Endothelial cell of umbilical vein (primary cell): ENCODE results near the gene NPAS1. TPM values are rescaled to one million over a fixed set of nuclear protein-coding genes. Genes with fewer than 3 reads are reported as not detected.

Source experiments
- BruUV-seq: library from RNA; stranded (reverse); fragments of 400-500 nt; replicated peaks from 2 replicates; lab custom pipeline; 2021; lab: Mats Ljungman, UMichigan
- CTCF ChIA-PET: fragments of 300-600, 350-600 bp; sonication (Branson Sonifier 250); formaldehyde crosslinking; loops from one replicate; lab custom pipeline; 2021; ENCODE audit warnings: antibody characterized with exemption, inconsistent platforms; lab: Charles Lee
- POLR2A ChIA-PET: fragments of 300-600, 350-600 bp; sonication (Branson Sonifier 250); formaldehyde crosslinking; loops from one replicate; lab custom pipeline; 2021; ENCODE audit warnings: antibody characterized with exemption, inconsistent platforms; lab: Charles Lee
- DNase-seq: peaks from one replicate; pipeline ENCODE4 v3.0.0-alpha.2; 2011; ENCODE audit warnings: low read depth, low spot score
- FAIRE-seq: peaks from 2 replicates; lab custom pipeline; 2011; peaks lifted over from hg19 to GRCh38; lab: Jason Lieb, UNC
- H2AFZ ChIP-seq: 2 replicates; pipeline ENCODE4 v1.6.0; 2012; ENCODE audit warnings: low read depth, low read length, control low read depth, inconsistent platforms
- H3K27ac ChIP-seq: 2 replicates; pipeline ENCODE4 v1.5.1; 2011; ENCODE audit warnings: low read depth, mild to moderate bottlenecking, control low read depth, low read length, moderate library complexity; ENCODE audit not compliant: insufficient read depth
- H3K27me3 ChIP-seq, 2 experiments: 2 replicates each; pipeline versions ENCODE4 v1.6.0 to v1.6.1; 2011; ENCODE audit warnings: low read length in 2 of 2, mixed read lengths in 1 of 2; ENCODE audit not compliant: control insufficient read depth in 2 of 2, insufficient read depth in 2 of 2
- H3K36me3 ChIP-seq, 2 experiments: 2 replicates in 1 of 2; 3 replicates in 1 of 2; pipeline ENCODE4 v1.5.1; 2011; ENCODE audit warnings: low read length in 2 of 2, mild to moderate bottlenecking in 1 of 2, moderate library complexity in 1 of 2; ENCODE audit not compliant: control insufficient read depth in 2 of 2, insufficient read depth in 2 of 2; ENCODE audit errors: extremely low read depth in 1 of 2
- H3K4me1 ChIP-seq: 3 replicates; pipeline ENCODE4 v1.5.1; 2011; ENCODE audit warnings: mild to moderate bottlenecking, low read length; ENCODE audit not compliant: control insufficient read depth, insufficient read depth; ENCODE audit errors: extremely low read depth
- H3K4me2 ChIP-seq: 2 replicates; pipeline ENCODE4 v1.6.1; 2011; ENCODE audit warnings: low read length, control low read depth, mixed read lengths; ENCODE audit not compliant: insufficient read depth
- H3K4me3 ChIP-seq, 3 experiments: fragments of 200-600 bp in 1 of 3; sonication (generic), shearing (Covaris generic) in 1 of 3; replicated peaks in 1 of 3; 2 replicates each; pipeline ENCODE4 v1.5.1; 2011 to 2016; ENCODE audit warnings: control low read depth in 3 of 3, low read length in 3 of 3, mild to moderate bottlenecking in 2 of 3, inconsistent platforms in 1 of 3, low read depth in 1 of 3, moderate library complexity in 1 of 3; ENCODE audit not compliant: insufficient read depth in 1 of 3
- H3K79me2 ChIP-seq: 2 replicates; pipeline ENCODE4 v1.6.0; 2012; ENCODE audit warnings: low read length, inconsistent platforms; ENCODE audit not compliant: control insufficient read depth, insufficient read depth
- H3K9ac ChIP-seq: replicated peaks from 2 replicates; pipeline ENCODE3; 2011; ENCODE audit warnings: low read length, control low read depth; ENCODE audit not compliant: insufficient read depth; ENCODE audit errors: extremely low read depth
- H3K9me1 ChIP-seq: replicated peaks from 3 replicates; pipeline ENCODE4 v1.6.0; 2011; ENCODE audit warnings: mild to moderate bottlenecking, low read length; ENCODE audit not compliant: control insufficient read depth, insufficient read depth; ENCODE audit errors: extremely low read depth
- H3K9me3 ChIP-seq: replicated peaks from 2 replicates; pipeline ENCODE4 v1.5.1; 2012; ENCODE audit warnings: low read length, inconsistent platforms; ENCODE audit not compliant: control insufficient read depth, insufficient read depth
- H4K20me1 ChIP-seq: replicated peaks from 2 replicates; pipeline ENCODE3; 2011; ENCODE audit warnings: mild to moderate bottlenecking, low read length; ENCODE audit not compliant: control insufficient read depth, insufficient read depth; ENCODE audit errors: extremely low read depth
- EZH2 ChIP-seq: IDR thresholded peaks from 2 replicates; pipeline ENCODE4 v1.6.1; 2012; ENCODE audit warnings: borderline replicate concordance, low read depth, mild to moderate bottlenecking, moderate library complexity, low read length, inconsistent platforms; ENCODE audit not compliant: severe bottlenecking
- FOS ChIP-seq: IDR thresholded peaks from 2 replicates; pipeline ENCODE4 v1.6.1; 2011; ENCODE audit warnings: mild to moderate bottlenecking, low read length, moderate library complexity, borderline replicate concordance; ENCODE audit not compliant: insufficient read depth
- GATA2 ChIP-seq: IDR thresholded peaks from 2 replicates; pipeline ENCODE4 v1.7.0; 2011; ENCODE audit warnings: low read depth, mild to moderate bottlenecking, moderate library complexity, mixed read lengths, low read length; ENCODE audit not compliant: insufficient read length, insufficient read depth
- JUN ChIP-seq: IDR thresholded peaks from 2 replicates; pipeline ENCODE4 v1.6.1; 2011; ENCODE audit warnings: borderline replicate concordance, low read depth; ENCODE audit not compliant: insufficient read length, insufficient read depth
- MYC ChIP-seq: IDR thresholded peaks from one replicate; pipeline ENCODE4 v1.6.1; 2011; ENCODE audit warnings: mild to moderate bottlenecking, low read depth, low read length
- POLR2A ChIP-seq: IDR thresholded peaks from 2 replicates; pipeline ENCODE4 v1.6.1; 2012; ENCODE audit warnings: low read depth, mild to moderate bottlenecking, control low read depth, low read length
- POLR2AphosphoS5 ChIP-seq: IDR thresholded peaks from 2 replicates; pipeline ENCODE4 v1.6.1; 2012; ENCODE audit warnings: low read depth, mild to moderate bottlenecking, control low read depth, low read length, moderate library complexity; ENCODE audit not compliant: insufficient read depth
- dilution Hi-C: fragments of 300-500 bp; cut with MboI; formaldehyde crosslinking; loops from one replicate; pipeline ENCODE4 v1.15.0; 2019; ENCODE audit warnings: low sequenced_read_pairs; ENCODE audit not compliant: extremely low pct_ligation_motif_present
- intact Hi-C: fragments of 100-400 bp; cut with micrococcal nuclease; formaldehyde crosslinking; loops from one replicate; pipeline ENCODE4 v1.10.0; 2022
- polyA plus RNA-seq, 4 experiments: library from polyadenylated mRNA; depleted of rRNA in 3 of 4; stranded (reverse) in 3 of 4; unstranded in 1 of 4; fragments of >200 nt; gene quantifications; 2 replicates each; pipeline versions ENCODE4 v1.2.1 to v1.2.3, GENCODE V29; 2011 to 2012; ENCODE audit warnings: missing spikeins in 1 of 4
- total RNA-seq: library from RNA; stranded (reverse); gene quantifications from 2 replicates; pipeline ENCODE4 v1.2.3, GENCODE V29; 2021
- TF ChIP-seq, protein P1 (sequence below): IDR thresholded peaks from 2 replicates; pipeline ENCODE4 v1.6.1; 2011; ENCODE audit not compliant: insufficient read depth, insufficient read length
- TF ChIP-seq, protein P2 (sequence below), 2 donors: IDR thresholded peaks; 1 replicate in 1 of 2; 2 replicates in 1 of 2; pipeline ENCODE4 v1.5.1; 2011; ENCODE audit warnings: low read length in 2 of 2, mild to moderate bottlenecking in 2 of 2, moderate library complexity in 2 of 2, control low read depth in 1 of 2, inconsistent platforms in 1 of 2, low read depth in 1 of 2; ENCODE audit not compliant: insufficient read depth in 1 of 2; ENCODE audit errors: extremely low read depth in 1 of 2

Gene NPAS1
- total and polyA plus RNA-seq, 2 donors (not counting 3 experiments of a cell fraction or from before 2014, with no cell fraction given) = 0.18 to 0.62 TPM

DNA sequence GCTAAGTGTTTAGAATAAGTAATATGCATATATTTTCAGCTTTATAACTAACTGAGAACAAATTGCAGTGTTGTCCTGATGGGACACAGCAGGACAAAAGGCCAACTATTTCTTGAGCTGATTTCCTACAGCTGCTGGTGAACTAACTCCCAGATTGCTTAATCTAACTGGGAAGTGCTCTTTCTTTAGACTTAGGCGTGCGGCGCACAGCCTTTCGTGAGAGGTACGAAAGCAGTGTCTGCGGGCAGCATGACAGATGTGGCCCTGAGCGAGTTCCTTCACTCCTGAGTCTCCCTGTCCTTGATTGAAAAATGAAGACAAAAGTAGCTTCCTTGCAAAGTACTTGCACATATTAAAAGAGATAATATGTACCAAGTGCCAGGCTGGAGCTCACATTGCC, 47.3 kb upstream of the NPAS1 start:
- H3K27me3 ChIP-seq = no peaks in the 10 kb centered on the region
- H3K4me1 ChIP-seq = peaks cover 31% of the 10 kb centered on the region
- no peak overlapping the region for H3K4me3 ChIP-seq
- POLR2A ChIA-PET = no interaction called here
- intact Hi-C loops (no loop called here), dilution Hi-C loops (no loop called here)
- H3K9ac ChIP-seq = no peak overlapping the region
- no peak overlapping the region for H3K4me2 ChIP-seq
- CTCF ChIA-PET = interaction anchor here (1.0 to 1.7 kb wide), 3 partner anchors 11 to 377 kb away, joined by 3 to 8 read pairs (median 4); partner anchors contain the start of gene DHX34
- FAIRE-seq = no peak
- no TSS peak for BruUV-seq
- peaks cover 0 to 4% of the 10 kb centered on the region in 2 experiments for H3K36me3 ChIP-seq
- no peaks in the 10 kb centered on the region for H3K9me3 ChIP-seq
- TF ChIP-seq GATA2 (no peak), FOS (no peak), JUN (no peak), EZH2 (no peak), POLR2AphosphoS5 (no peak), POLR2A (no peak), MYC (no peak)
- TF ChIP-seq, protein P1, sequence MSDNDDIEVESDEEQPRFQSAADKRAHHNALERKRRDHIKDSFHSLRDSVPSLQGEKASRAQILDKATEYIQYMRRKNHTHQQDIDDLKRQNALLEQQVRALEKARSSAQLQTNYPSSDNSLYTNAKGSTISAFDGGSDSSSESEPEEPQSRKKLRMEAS = no peak
- TF ChIP-seq, protein P2, sequence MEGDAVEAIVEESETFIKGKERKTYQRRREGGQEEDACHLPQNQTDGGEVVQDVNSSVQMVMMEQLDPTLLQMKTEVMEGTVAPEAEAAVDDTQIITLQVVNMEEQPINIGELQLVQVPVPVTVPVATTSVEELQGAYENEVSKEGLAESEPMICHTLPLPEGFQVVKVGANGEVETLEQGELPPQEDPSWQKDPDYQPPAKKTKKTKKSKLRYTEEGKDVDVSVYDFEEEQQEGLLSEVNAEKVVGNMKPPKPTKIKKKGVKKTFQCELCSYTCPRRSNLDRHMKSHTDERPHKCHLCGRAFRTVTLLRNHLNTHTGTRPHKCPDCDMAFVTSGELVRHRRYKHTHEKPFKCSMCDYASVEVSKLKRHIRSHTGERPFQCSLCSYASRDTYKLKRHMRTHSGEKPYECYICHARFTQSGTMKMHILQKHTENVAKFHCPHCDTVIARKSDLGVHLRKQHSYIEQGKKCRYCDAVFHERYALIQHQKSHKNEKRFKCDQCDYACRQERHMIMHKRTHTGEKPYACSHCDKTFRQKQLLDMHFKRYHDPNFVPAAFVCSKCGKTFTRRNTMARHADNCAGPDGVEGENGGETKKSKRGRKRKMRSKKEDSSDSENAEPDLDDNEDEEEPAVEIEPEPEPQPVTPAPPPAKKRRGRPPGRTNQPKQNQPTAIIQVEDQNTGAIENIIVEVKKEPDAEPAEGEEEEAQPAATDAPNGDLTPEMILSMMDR (IDR thresholded peaks at IDR 0.05; ENCODE audit: extremely low read depth in 1 of 2, insufficient read depth in 1 of 2, low read depth in 1 of 2, low read length in 2 of 2) = no peak
- no peaks in the 10 kb centered on the region for H4K20me1 ChIP-seq
- no peak overlapping the region for H3K27ac ChIP-seq
- DNase-seq = no peak
- H3K9me1 ChIP-seq = no peaks in the 10 kb centered on the region
- no peak overlapping the region for H2AFZ ChIP-seq
- no peaks in the 10 kb centered on the region for H3K79me2 ChIP-seq
